H54 (cell line): Measurements from ENCODE around the gene GSG1.
"Not testable (repeated sequence)": the region's sequence is repeated elsewhere in the genome, so short reads cannot be mapped to it uniquely, and the experiment has no call there.

ENCODE experiments used
- DNase-seq: peaks from one replicate; pipeline ENCODE4 v3.0.0; 2011; ENCODE audit warnings: low spot score, mixed read lengths; ENCODE audit not compliant: insufficient read length
- FAIRE-seq: peaks from 3 replicates; lab custom pipeline; 2011; peaks lifted over from hg19 to GRCh38; lab: Jason Lieb, UNC
- POLR2A ChIP-seq: IDR thresholded peaks from 2 replicates; pipeline ENCODE4 v1.6.1; 2011; ENCODE audit warnings: low read depth, mild to moderate bottlenecking, low read length

The GSG1 gene

GRCh38 chr12:13071305-13072280 is 31.9 kb downstream of the GSG1 start:
- FAIRE-seq = no peak
- no peak for TF ChIP-seq POLR2A
- DNase-seq = no peak

- FAIRE-seq (no peak), DNase-seq (no peak)
These were observed 34.1 kb downstream of the GSG1 start for GRCh38 chr12:13069380-13069779.

GRCh38 chr12:13067322-13067721 is 36.1 kb downstream of the GSG1 start:
- no peak for TF ChIP-seq POLR2A
- FAIRE-seq (no peak), DNase-seq (no peak)

More at GRCh38 chr12:13069380-13069779, 34.1 kb downstream of the GSG1 start:
- TF ChIP-seq POLR2A = no peak

GRCh38 chr12:13066459-13066858 is 37.0 kb downstream of the GSG1 start:
- no peak for TF ChIP-seq POLR2A
- no peak for FAIRE-seq

GRCh38 chr12:13066014-13066413 is 37.5 kb downstream of the GSG1 start:
- FAIRE-seq = no peak
- no peak for DNase-seq
- TF ChIP-seq POLR2A = no peak

More at GRCh38 chr12:13066459-13066858, 37.0 kb downstream of the GSG1 start:
- DNase-seq = no peak

- DNase-seq (no peak), FAIRE-seq (no peak)
- TF ChIP-seq POLR2A = no peak
These were observed 40.8 kb downstream of the GSG1 start for GRCh38 chr12:13062669-13063068.

GRCh38 chr12:13061377-13061776 is 42.1 kb downstream of the GSG1 start:
- DNase-seq (no peak), FAIRE-seq (no peak)
- no peak for TF ChIP-seq POLR2A

GRCh38 chr12:13060581-13060980 is 42.9 kb downstream of the GSG1 start:
- DNase-seq (no peak), FAIRE-seq (no peak)
- no peak for TF ChIP-seq POLR2A

GRCh38 chr12:13053617-13054016 is 49.9 kb downstream of the GSG1 start:
- FAIRE-seq, DNase-seq: not testable (repeated sequence)

- peak; percentile 30 for FAIRE-seq
- DNase-seq = no peak
- TF ChIP-seq POLR2A = no peak
These were observed 51.0 kb downstream of the GSG1 start for GRCh38 chr12:13052421-13052820.

GRCh38 chr12:13049816-13050215 is 53.7 kb downstream of the GSG1 start:
- TF ChIP-seq POLR2A = no peak
- FAIRE-seq (no peak), DNase-seq (no peak)

GRCh38 chr12:13046964-13047363 is 56.5 kb downstream of the GSG1 start:
- no peak for TF ChIP-seq POLR2A
- FAIRE-seq = no peak

GRCh38 chr12:13045816-13046215 is 57.7 kb downstream of the GSG1 start:
- DNase-seq = no peak
- no peak for TF ChIP-seq POLR2A
- FAIRE-seq = no peak

More at GRCh38 chr12:13046964-13047363, 56.5 kb downstream of the GSG1 start:
- DNase-seq = no peak

GRCh38 chr12:13044906-13045299 is 58.6 kb downstream of the GSG1 start:
- DNase-seq (peak; percentile 12), FAIRE-seq (no peak)
- no peak for TF ChIP-seq POLR2A
